Testis (tissue), 3 donors: ENCODE results near the gene LRRTM4. TPM values are rescaled to one million over a fixed set of nuclear protein-coding genes. Genes with fewer than 3 reads are reported as not detected.

Experiments
- DNase-seq: peaks from one replicate; pipeline ENCODE4 v3.0.0-alpha.2; 2019
- H3K27ac ChIP-seq, 2 donors: fragments of 200-600 bp; sonication (generic); one replicate each; pipeline ENCODE4 v1.5.1; 2019
- H3K27me3 ChIP-seq: fragments of 200-600 bp; sonication (generic); one replicate; pipeline ENCODE4 v1.5.1; 2019
- H3K36me3 ChIP-seq: fragments of 200-600 bp; sonication (generic); one replicate; pipeline ENCODE4 v1.5.1; 2017; ENCODE audit warnings: low read depth; ENCODE audit errors: missing control alignments
- H3K4me1 ChIP-seq: fragments of 200-600 bp; sonication (generic); one replicate; pipeline ENCODE4 v1.5.1; 2019
- H3K4me3 ChIP-seq, 2 donors: fragments of 200-600 bp; sonication (generic); one replicate each; pipeline ENCODE4 v1.5.1; 2017 to 2019
- H3K9me3 ChIP-seq: fragments of 200-600 bp; sonication (generic); one replicate; pipeline ENCODE4 v1.5.1; 2017
- CTCF ChIP-seq, 3 experiments: fragments of 450-650 bp in 2 of 3; fragments of 200-600 bp in 1 of 3; sonication (generic) in 1 of 3; IDR thresholded peaks; one replicate each; pipeline ENCODE4 v1.5.1; 2016 to 2019; ENCODE audit warnings: antibody characterized with exemption in 3 of 3, mild to moderate bottlenecking in 2 of 3, moderate library complexity in 1 of 3
- POLR2A ChIP-seq: fragments of 450-650 bp; IDR thresholded peaks from one replicate; pipeline ENCODE4 v1.6.1; 2017; ENCODE audit warnings: antibody characterized with exemption, mild to moderate bottlenecking, moderate library complexity
- WGBS, 2 donors: methylation state at CpG; one replicate each; pipeline ENCODE4 v1.1.5; 2018; 5-methylcytosine and 5-hydroxymethylcytosine counted together
- intact Hi-C: fragments of 100-400 bp; cut with DNase I; formaldehyde crosslinking; loops from one replicate; pipeline ENCODE4 v1.15.1; 2023; ENCODE audit warnings: low total_unique reads
- polyA plus RNA-seq: library from polyadenylated mRNA; stranded (reverse); fragments of 350-450 nt; fragmentation: Illumina TruSeq; extraction: RNeasy Lipid Tissue Mini Kit (QIAGEN cat#74804); gene quantifications from one replicate; pipeline ENCODE4 v1.2.3, GENCODE V29; 2014; ENCODE audit warnings: low read depth, low replicate concordance; ENCODE audit not compliant: insufficient read depth
- total RNA-seq, 2 donors: library from RNA; depleted of rRNA; stranded (reverse); fragments of >200 nt; gene quantifications; one replicate each; pipeline ENCODE4 v1.2.3, GENCODE V29; 2016

Gene LRRTM4
- total and polyA plus RNA-seq, 3 donors from 2014 or later: 0.08 to 0.19 (median 0.13) TPM

GRCh38 chr2:77161009-77161408 lies 361.2 kb downstream of the LRRTM4 start:
- DNase-seq: no peak
- Histone ChIP-seq H3K4me1 (no peaks in the 10 kb centered on the region), H3K27ac (no peak overlapping the region), H3K9me3 (no peaks in the 10 kb centered on the region), H3K36me3 (no peaks in the 10 kb centered on the region), H3K4me3 (no peak overlapping the region), H3K27me3 (no peaks in the 10 kb centered on the region)
- TF ChIP-seq POLR2A: no peak
- TF ChIP-seq CTCF (IDR thresholded peaks at IDR 0.05): no peak
- intact Hi-C loops: no loop called here
- WGBS, 2 donors: 88 to 92% methylated on average over 5 of the region's 5 CpGs

GRCh38 chr2:77156599-77156998 lies 365.6 kb downstream of the LRRTM4 start:
- no peaks in the 10 kb centered on the region for H3K27me3 ChIP-seq
- DNase-seq: no peak
- no peaks in the 10 kb centered on the region for H3K4me1 ChIP-seq
- no peak overlapping the region for H3K27ac ChIP-seq
- intact Hi-C loops: no loop called here
- 88 to 93% methylated on average over 3 of the region's 3 CpGs for WGBS, 2 donors
- H3K36me3 ChIP-seq: no peaks in the 10 kb centered on the region
- TF ChIP-seq CTCF (IDR thresholded peaks at IDR 0.05) (no peak), POLR2A (no peak)
- no peaks in the 10 kb centered on the region for H3K9me3 ChIP-seq
- H3K4me3 ChIP-seq: no peak overlapping the region

DNA sequence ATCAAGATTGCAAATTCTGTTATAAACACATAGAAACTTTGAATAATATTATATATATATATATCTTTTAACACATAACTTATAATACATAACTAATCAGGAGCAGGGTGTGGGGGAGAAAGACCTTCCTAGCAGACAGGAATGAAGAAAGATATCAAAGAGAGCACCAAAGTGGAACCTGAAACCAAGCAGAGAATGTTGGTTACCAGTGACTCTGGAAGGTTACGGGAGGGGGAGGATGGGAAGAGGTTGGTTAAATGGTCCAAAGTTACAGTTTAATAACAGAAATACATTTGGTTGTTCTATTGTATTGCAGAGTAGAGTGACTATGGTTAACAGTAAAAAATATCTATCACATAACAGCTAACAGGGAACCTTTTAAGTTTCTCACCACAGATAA lies 366.7 kb downstream of the LRRTM4 start:
- intact Hi-C loops: no loop called here
- no peaks in the 10 kb centered on the region for H3K36me3 ChIP-seq
- no peak for DNase-seq
- H3K9me3 ChIP-seq: no peaks in the 10 kb centered on the region
- 80 to 93% methylated on average over 1 of the region's 1 CpG for WGBS, 2 donors
- H3K27me3 ChIP-seq: no peaks in the 10 kb centered on the region
- no peak for TF ChIP-seq CTCF (IDR thresholded peaks at IDR 0.05)
- no peak for TF ChIP-seq POLR2A
- no peak overlapping the region for H3K4me3 ChIP-seq
- H3K4me1 ChIP-seq: no peaks in the 10 kb centered on the region
- no peak overlapping the region for H3K27ac ChIP-seq

- Histone ChIP-seq H3K4me1 (no peaks in the 10 kb centered on the region), H3K36me3 (no peaks in the 10 kb centered on the region), H3K4me3 (no peak overlapping the region), H3K9me3 (no peaks in the 10 kb centered on the region), H3K27ac (no peak overlapping the region), H3K27me3 (no peaks in the 10 kb centered on the region)
- TF ChIP-seq CTCF (IDR thresholded peaks at IDR 0.05) (no peak), POLR2A (no peak)
- no peak for DNase-seq
- WGBS, 2 donors: 94 to 95% methylated on average over 1 of the region's 1 CpG
- intact Hi-C loops: no loop called here
Measured at GRCh38 chr2:77149565-77149964, 372.6 kb downstream of the LRRTM4 start.

DNA sequence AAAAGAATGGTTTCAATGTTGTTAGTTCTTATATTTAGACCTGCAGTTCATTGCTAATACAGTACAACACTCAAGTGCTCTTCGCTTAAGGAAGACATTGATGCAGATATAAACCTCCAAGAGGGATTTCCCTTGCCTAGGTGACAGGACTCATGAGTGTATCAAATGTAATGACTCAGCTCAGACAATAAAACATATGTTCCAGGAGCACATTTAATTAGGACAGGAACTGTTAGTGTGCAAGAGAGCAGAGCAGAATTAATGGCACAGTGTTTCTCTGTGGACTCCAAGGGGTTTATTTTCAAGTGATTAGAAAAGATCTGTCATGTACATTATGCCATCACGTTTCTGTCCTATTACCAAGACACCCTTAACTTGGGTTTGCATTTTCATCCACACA lies 375.0 kb downstream of the LRRTM4 start:
- 57 to 63% methylated on average over 2 of the region's 2 CpGs for WGBS, 2 donors
- no peak for DNase-seq
- Histone ChIP-seq H3K4me3 (no peak overlapping the region), H3K4me1 (no peaks in the 10 kb centered on the region), H3K27me3 (no peaks in the 10 kb centered on the region), H3K36me3 (no peaks in the 10 kb centered on the region), H3K27ac (no peak overlapping the region), H3K9me3 (no peaks in the 10 kb centered on the region)
- intact Hi-C loops: no loop called here
- TF ChIP-seq POLR2A: no peak
- no peak for TF ChIP-seq CTCF (IDR thresholded peaks at IDR 0.05)
